Muscle of leg (tissue), 11 donors: ENCODE data around the gene KCNK5. TPM values are rescaled to one million over a fixed set of nuclear protein-coding genes. Genes with fewer than 3 reads are reported as not detected.

Experiments used
- DNase-seq: peaks from one replicate; pipeline ENCODE4 v3.0.0; 2013
- H3K27ac ChIP-seq: one replicate; pipeline ENCODE4 v1.5.1; 2013; ENCODE audit warnings: mild to moderate bottlenecking, low read length, control low read depth
- H3K27me3 ChIP-seq: one replicate; pipeline ENCODE4 v1.6.1; 2013; ENCODE audit warnings: low read length; ENCODE audit not compliant: control insufficient read depth, insufficient read depth
- H3K36me3 ChIP-seq: one replicate; pipeline ENCODE4 v1.6.1; 2013; ENCODE audit warnings: low read length; ENCODE audit not compliant: control insufficient read depth, insufficient read depth
- H3K4me1 ChIP-seq: one replicate; pipeline ENCODE4 v1.6.1; 2013; ENCODE audit warnings: low read length; ENCODE audit not compliant: control insufficient read depth, insufficient read depth
- H3K4me3 ChIP-seq: one replicate; pipeline ENCODE4 v1.5.1; 2013; ENCODE audit warnings: low read length, control low read depth
- H3K9me3 ChIP-seq: replicated peaks from 2 replicates; pipeline ENCODE4 v1.6.1; 2013; ENCODE audit warnings: low read depth, low read length; ENCODE audit not compliant: control insufficient read depth
- WGBS: methylation state at CpG from one replicate; pipeline ENCODE4 v1.1.5; 2013; ENCODE audit warnings: missing lambda C conversion rate; ENCODE audit not compliant: insufficient coverage; 5-methylcytosine and 5-hydroxymethylcytosine counted together
- polyA plus RNA-seq, 8 donors: library from polyadenylated mRNA; unstranded; fragments of 120-200 nt; gene quantifications; one replicate each; pipeline versions ENCODE4 v1.2.1 to v1.2.3, GENCODE V29; 2013; ENCODE audit warnings: inconsistent platforms in 1 of 8, low replicate concordance in 1 of 8; ENCODE audit not compliant: insufficient read length in 8 of 8, insufficient read depth in 1 of 8
- total RNA-seq: library from RNA; stranded (reverse); fragments of 120-200 nt; gene quantifications from one replicate; pipeline ENCODE4 v1.2.4, GENCODE V29; 2013

KCNK5 gene
- total and polyA plus RNA-seq, 9 donors: 0.71 to 2.7 (median 1.5) TPM

- no peak overlapping the region for H3K4me3 ChIP-seq
- H3K9me3 ChIP-seq: no peaks in the 10 kb centered on the region
- H3K36me3 ChIP-seq: no peaks in the 10 kb centered on the region
- no CpG with 5 or more reads among the region's 6 CpGs for WGBS
- H3K27me3 ChIP-seq: peaks cover 3% of the 10 kb centered on the region
- H3K27ac ChIP-seq: no peak overlapping the region
- H3K4me1 ChIP-seq: peaks cover 13% of the 10 kb centered on the region
- DNase-seq: no peak
These were observed 19.9 kb downstream of the KCNK5 start for GRCh38 chr6:39209360-39209811.

- no peak for DNase-seq
- Histone ChIP-seq H3K4me3 (no peak overlapping the region), H3K36me3 (no peaks in the 10 kb centered on the region), H3K27ac (no peak overlapping the region), H3K4me1 (peaks cover 13% of the 10 kb centered on the region), H3K27me3 (peaks cover 2% of the 10 kb centered on the region), H3K9me3 (no peaks in the 10 kb centered on the region)
- WGBS: 27% methylated on average over 4 of the region's 6 CpGs
These were observed 21.0 kb downstream of the KCNK5 start for GRCh38 chr6:39208223-39208739.

GRCh38 chr6:39207416-39208222 lies 21.7 kb downstream of the KCNK5 start:
- Histone ChIP-seq H3K9me3 (no peaks in the 10 kb centered on the region), H3K4me1 (peaks cover 13% of the 10 kb centered on the region), H3K27ac (no peak overlapping the region), H3K27me3 (peaks cover 2% of the 10 kb centered on the region), H3K36me3 (no peaks in the 10 kb centered on the region), H3K4me3 (no peak overlapping the region)
- no peak for DNase-seq
- 82% methylated on average over 4 of the region's 8 CpGs for WGBS

- H3K4me1 ChIP-seq: peaks cover 13% of the 10 kb centered on the region
- no peak overlapping the region for H3K27ac ChIP-seq
- no peak for DNase-seq
- H3K36me3 ChIP-seq: no peaks in the 10 kb centered on the region
- H3K4me3 ChIP-seq: no peak overlapping the region
- H3K27me3 ChIP-seq: peaks cover 2% of the 10 kb centered on the region
- no peaks in the 10 kb centered on the region for H3K9me3 ChIP-seq
- WGBS: 84% methylated on average over 6 of the region's 10 CpGs
These were observed 23.0 kb downstream of the KCNK5 start for GRCh38 chr6:39206250-39206721.

GRCh38 chr6:39204646-39205244 lies 24.5 kb downstream of the KCNK5 start:
- 54% methylated on average over 7 of the region's 8 CpGs for WGBS
- Histone ChIP-seq H3K27ac (no peak overlapping the region), H3K9me3 (no peaks in the 10 kb centered on the region), H3K27me3 (peaks cover 2% of the 10 kb centered on the region), H3K4me1 (peaks cover 10% of the 10 kb centered on the region), H3K4me3 (no peak overlapping the region), H3K36me3 (no peaks in the 10 kb centered on the region)
- DNase-seq: no peak

GRCh38 chr6:39204160-39204495 lies 25.1 kb downstream of the KCNK5 start:
- Histone ChIP-seq H3K27me3 (peaks cover 2% of the 10 kb centered on the region), H3K36me3 (no peaks in the 10 kb centered on the region), H3K4me1 (peaks cover 4% of the 10 kb centered on the region), H3K9me3 (no peaks in the 10 kb centered on the region), H3K4me3 (no peak overlapping the region), H3K27ac (no peak overlapping the region)
- no peak for DNase-seq
- 100% methylated on average over 2 of the region's 4 CpGs for WGBS

- no peaks in the 10 kb centered on the region for H3K9me3 ChIP-seq
- DNase-seq: no peak
- no peak overlapping the region for H3K4me3 ChIP-seq
- peaks cover 2% of the 10 kb centered on the region for H3K27me3 ChIP-seq
- peaks cover 2% of the 10 kb centered on the region for H3K4me1 ChIP-seq
- no peaks in the 10 kb centered on the region for H3K36me3 ChIP-seq
- 73% methylated on average over 9 of the region's 12 CpGs for WGBS
- no peak overlapping the region for H3K27ac ChIP-seq
These were observed 25.7 kb downstream of the KCNK5 start for GRCh38 chr6:39203436-39204159.

GRCh38 chr6:39202166-39202565 lies 27.1 kb downstream of the KCNK5 start:
- Histone ChIP-seq H3K9me3 (no peaks in the 10 kb centered on the region), H3K4me1 (no peaks in the 10 kb centered on the region), H3K4me3 (no peak overlapping the region), H3K27me3 (peaks cover 2% of the 10 kb centered on the region), H3K27ac (no peak overlapping the region), H3K36me3 (no peaks in the 10 kb centered on the region)
- WGBS: 93% methylated on average over 3 of the region's 4 CpGs
- DNase-seq: no peak

GRCh38 chr6:39200498-39201020 lies 28.7 kb downstream of the KCNK5 start:
- Histone ChIP-seq H3K9me3 (no peaks in the 10 kb centered on the region), H3K27me3 (peaks cover 2% of the 10 kb centered on the region), H3K4me1 (peaks cover 2% of the 10 kb centered on the region), H3K4me3 (no peak overlapping the region), H3K36me3 (no peaks in the 10 kb centered on the region), H3K27ac (no peak overlapping the region)
- DNase-seq: no peak
- no CpG with 5 or more reads among the region's 1 CpG for WGBS

- no peak for DNase-seq
- Histone ChIP-seq H3K4me3 (no peak overlapping the region), H3K27me3 (no peaks in the 10 kb centered on the region), H3K4me1 (peaks cover 2% of the 10 kb centered on the region), H3K27ac (no peak overlapping the region), H3K36me3 (no peaks in the 10 kb centered on the region), H3K9me3 (no peaks in the 10 kb centered on the region)
- no CpG with 5 or more reads among the region's 10 CpGs for WGBS
These were observed 29.3 kb downstream of the KCNK5 start for GRCh38 chr6:39199976-39200375.
